DND-41 (cell line): ENCODE measurements around the gene TTC23.

Experiments used
- EZH2 ChIP-seq: IDR thresholded peaks from 3 replicates; pipeline ENCODE4 v1.6.1; 2012; ENCODE audit warnings: borderline replicate concordance, low read depth, mild to moderate bottlenecking, moderate library complexity, low read length, inconsistent platforms; ENCODE audit not compliant: severe bottlenecking
- TF ChIP-seq, protein P1 (sequence below): IDR thresholded peaks from 2 replicates; pipeline ENCODE4 v1.5.1; 2012; ENCODE audit warnings: borderline replicate concordance, low read length, moderate library complexity, mild to moderate bottlenecking; ENCODE audit not compliant: poor library complexity, severe bottlenecking; ENCODE audit errors: extremely low read depth

DNA sequence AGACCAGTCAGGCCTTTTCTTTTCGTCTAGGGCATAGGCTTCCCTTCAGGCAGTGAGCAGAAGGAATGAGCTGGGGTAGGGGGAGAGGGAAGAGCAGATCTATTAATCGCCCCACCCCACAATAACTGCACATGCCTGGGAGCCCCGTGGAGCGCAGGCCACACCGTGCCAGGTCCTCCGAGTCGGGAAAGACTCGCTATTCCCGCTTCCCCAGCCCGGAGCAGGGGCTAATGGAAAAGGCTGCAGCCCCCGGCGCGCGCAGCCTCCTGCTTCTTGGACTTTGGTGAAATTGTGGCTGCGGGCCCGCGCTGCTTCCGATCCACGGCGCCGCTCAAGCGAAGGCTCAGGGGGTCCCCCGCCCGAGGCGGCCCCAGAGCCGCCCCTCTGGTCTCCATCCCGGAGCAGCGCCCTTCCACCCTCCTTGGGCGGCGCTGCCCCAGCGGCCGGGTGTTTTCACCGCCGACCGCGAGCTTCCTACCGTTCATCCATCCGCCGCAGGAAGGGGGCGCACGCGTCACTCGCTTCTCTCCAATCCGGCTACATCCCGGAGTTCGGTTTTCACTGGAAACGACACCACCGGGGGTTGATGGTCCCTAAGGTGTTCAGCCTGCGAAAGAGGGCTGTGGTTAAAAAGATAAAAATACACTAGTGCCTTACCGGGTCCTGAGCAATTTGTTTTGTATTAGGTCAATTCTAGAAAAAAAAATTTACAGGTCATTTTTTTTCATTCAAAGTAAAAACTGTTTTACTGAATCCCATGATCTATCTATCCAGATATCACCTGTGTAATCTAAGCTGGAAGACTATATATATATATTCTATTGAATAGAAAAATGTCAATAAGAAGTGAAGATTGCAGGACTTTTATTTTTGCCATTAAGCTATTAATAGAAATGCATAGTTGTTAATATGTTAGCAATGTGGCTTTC, 148.9 kb downstream of the TTC23 start:
- TF ChIP-seq, protein P1, sequence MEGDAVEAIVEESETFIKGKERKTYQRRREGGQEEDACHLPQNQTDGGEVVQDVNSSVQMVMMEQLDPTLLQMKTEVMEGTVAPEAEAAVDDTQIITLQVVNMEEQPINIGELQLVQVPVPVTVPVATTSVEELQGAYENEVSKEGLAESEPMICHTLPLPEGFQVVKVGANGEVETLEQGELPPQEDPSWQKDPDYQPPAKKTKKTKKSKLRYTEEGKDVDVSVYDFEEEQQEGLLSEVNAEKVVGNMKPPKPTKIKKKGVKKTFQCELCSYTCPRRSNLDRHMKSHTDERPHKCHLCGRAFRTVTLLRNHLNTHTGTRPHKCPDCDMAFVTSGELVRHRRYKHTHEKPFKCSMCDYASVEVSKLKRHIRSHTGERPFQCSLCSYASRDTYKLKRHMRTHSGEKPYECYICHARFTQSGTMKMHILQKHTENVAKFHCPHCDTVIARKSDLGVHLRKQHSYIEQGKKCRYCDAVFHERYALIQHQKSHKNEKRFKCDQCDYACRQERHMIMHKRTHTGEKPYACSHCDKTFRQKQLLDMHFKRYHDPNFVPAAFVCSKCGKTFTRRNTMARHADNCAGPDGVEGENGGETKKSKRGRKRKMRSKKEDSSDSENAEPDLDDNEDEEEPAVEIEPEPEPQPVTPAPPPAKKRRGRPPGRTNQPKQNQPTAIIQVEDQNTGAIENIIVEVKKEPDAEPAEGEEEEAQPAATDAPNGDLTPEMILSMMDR: peak; percentile 48
- no peak for TF ChIP-seq EZH2
